ENCODE results near the gene LRRC58. TPM values are rescaled to one million over a fixed set of nuclear protein-coding genes. Genes with fewer than 3 reads are reported as not detected.

The LRRC58 gene
- total RNA-seq, 2 experiments from 2014 or later, result 24.1 to 30.2 TPM

DNA sequence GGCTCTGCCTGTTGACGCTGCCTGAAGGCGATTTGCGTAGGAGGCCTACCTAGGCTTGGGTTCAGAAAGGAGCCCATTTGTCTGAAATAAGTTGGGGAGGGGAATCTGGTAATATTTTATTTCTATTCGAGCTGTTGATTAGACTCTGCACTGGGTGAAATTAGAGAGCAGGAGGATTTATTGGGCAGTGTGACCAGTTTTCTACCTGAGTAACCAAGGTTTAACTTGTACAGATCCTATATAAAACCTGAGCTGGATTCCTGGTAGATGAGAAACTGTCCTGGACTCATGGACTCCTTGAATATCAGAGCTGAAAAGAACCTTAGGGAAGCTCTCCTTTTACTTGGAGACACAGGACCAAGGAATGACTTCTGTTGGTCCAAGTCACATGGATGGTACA, 44.5 kb downstream of the LRRC58 start:
- no peaks in the 10 kb centered on the region for H4K20me1 ChIP-seq (ENCODE audit: insufficient read depth, low read length)
- no TSS peak for BruUV-seq (replicated peaks)

DNA sequence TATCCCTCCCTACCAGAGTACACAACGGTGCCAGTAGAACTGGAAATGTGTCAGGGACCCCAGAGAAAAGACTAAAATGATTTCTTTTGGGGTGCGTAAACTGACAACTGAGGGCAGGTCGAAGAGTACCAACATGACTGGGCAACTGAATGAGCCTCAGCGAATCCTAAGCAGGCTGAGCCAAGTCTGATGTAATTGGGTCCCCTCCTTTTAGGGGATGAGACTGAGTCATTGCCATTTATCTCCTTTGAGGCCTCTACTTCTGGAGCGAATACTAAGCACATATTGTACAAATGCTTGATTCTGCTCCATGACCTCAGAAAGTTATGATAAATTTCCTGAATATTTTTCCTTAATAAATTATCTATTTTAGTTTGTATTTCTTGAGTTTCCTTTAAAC, 46.8 kb downstream of the LRRC58 start:
- TF ChIP-seq, protein P1, sequence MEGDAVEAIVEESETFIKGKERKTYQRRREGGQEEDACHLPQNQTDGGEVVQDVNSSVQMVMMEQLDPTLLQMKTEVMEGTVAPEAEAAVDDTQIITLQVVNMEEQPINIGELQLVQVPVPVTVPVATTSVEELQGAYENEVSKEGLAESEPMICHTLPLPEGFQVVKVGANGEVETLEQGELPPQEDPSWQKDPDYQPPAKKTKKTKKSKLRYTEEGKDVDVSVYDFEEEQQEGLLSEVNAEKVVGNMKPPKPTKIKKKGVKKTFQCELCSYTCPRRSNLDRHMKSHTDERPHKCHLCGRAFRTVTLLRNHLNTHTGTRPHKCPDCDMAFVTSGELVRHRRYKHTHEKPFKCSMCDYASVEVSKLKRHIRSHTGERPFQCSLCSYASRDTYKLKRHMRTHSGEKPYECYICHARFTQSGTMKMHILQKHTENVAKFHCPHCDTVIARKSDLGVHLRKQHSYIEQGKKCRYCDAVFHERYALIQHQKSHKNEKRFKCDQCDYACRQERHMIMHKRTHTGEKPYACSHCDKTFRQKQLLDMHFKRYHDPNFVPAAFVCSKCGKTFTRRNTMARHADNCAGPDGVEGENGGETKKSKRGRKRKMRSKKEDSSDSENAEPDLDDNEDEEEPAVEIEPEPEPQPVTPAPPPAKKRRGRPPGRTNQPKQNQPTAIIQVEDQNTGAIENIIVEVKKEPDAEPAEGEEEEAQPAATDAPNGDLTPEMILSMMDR (conservative IDR thresholded peaks at IDR 0.05; ENCODE audit: low read length), result no peak
- TF ChIP-seq EZH2phosphoT487 (IDR thresholded peaks at IDR 0.05; ENCODE audit: borderline replicate concordance, low read depth, low read length), result no peak
- Histone ChIP-seq H3K79me2 (ENCODE audit: insufficient read depth, low read depth, low read length) (no peaks in the 10 kb centered on the region), H2AFZ (ENCODE audit: low read length) (no peak overlapping the region), H3K4me2 (ENCODE audit: low read length) (no peak overlapping the region), H3K36me3 (ENCODE audit: insufficient read depth, low read length) (no peaks in the 10 kb centered on the region), H3K27ac (ENCODE audit: low read depth, low read length, poor library complexity, severe bottlenecking) (no peak overlapping the region), H3K4me1 (ENCODE audit: insufficient read depth, low read length, poor library complexity, severe bottlenecking) (no peaks in the 10 kb centered on the region), H3K4me3 (ENCODE audit: low read depth, low read length, poor library complexity, severe bottlenecking) (no peak overlapping the region), H4K20me1 (ENCODE audit: insufficient read depth, low read length) (no peaks in the 10 kb centered on the region), H3K9me3 (ENCODE audit: low read length) (no peaks in the 10 kb centered on the region), H3K9me2 (ENCODE audit: insufficient read depth, low read length) (no peaks in the 10 kb centered on the region)
- ChIA-PET CTCF (ENCODE audit: unreplicated experiment) (no interaction called here), POLR2A (no interaction called here)
- DNase-seq (ENCODE audit: low spot score), result no peak
- no TSS peak for BruUV-seq (replicated peaks)
- intact Hi-C loops (cut with micrococcal nuclease; ENCODE audit: unreplicated experiment), result no loop called here

More for the DNA sequence above, 44.5 kb downstream of the LRRC58 start:
- Histone ChIP-seq H3K79me2 (ENCODE audit: insufficient read depth, low read depth, low read length) (no peaks in the 10 kb centered on the region), H3K4me3 (ENCODE audit: low read depth, low read length, poor library complexity, severe bottlenecking) (no peak overlapping the region), H3K36me3 (ENCODE audit: insufficient read depth, low read length) (no peaks in the 10 kb centered on the region), H3K4me2 (ENCODE audit: low read length) (no peak overlapping the region), H3K27ac (ENCODE audit: low read depth, low read length, poor library complexity, severe bottlenecking) (no peak overlapping the region), H3K4me1 (ENCODE audit: insufficient read depth, low read length, poor library complexity, severe bottlenecking) (no peaks in the 10 kb centered on the region), H2AFZ (ENCODE audit: low read length) (no peak overlapping the region), H3K9me2 (ENCODE audit: insufficient read depth, low read length) (no peaks in the 10 kb centered on the region), H3K9me3 (ENCODE audit: low read length) (no peaks in the 10 kb centered on the region)
- POLR2A ChIA-PET, result no interaction called here
- TF ChIP-seq, protein P1 (conservative IDR thresholded peaks at IDR 0.05; ENCODE audit: low read length), result no peak
- no peak for TF ChIP-seq EZH2phosphoT487 (IDR thresholded peaks at IDR 0.05; ENCODE audit: borderline replicate concordance, low read depth, low read length)
- CTCF ChIA-PET (ENCODE audit: unreplicated experiment), result no interaction called here
- intact Hi-C loops (cut with micrococcal nuclease; ENCODE audit: unreplicated experiment), result no loop called here
- no peak for DNase-seq (ENCODE audit: low spot score)

DNA sequence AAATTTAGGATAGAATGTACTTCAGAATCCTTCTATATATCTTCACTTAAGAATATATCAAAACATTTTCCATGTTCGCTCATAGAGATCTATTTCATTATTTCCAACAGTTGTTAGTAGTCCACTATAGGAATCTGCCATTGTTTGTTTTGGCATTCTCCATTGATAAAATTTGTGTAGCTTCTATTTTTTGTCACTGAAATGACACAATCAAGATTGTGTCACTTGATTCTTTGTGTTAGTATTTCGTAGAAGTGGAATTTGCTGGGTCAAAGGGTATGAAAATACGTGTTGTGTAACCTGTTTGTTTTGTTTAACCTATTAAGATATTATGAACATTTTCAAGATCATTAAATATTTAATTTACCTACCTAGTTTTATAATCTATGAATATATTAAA, 48.2 kb downstream of the LRRC58 start:
- Histone ChIP-seq H3K9me3 (ENCODE audit: low read length) (no peaks in the 10 kb centered on the region), H3K9me2 (ENCODE audit: insufficient read depth, low read length) (no peaks in the 10 kb centered on the region), H2AFZ (ENCODE audit: low read length) (no peak overlapping the region), H3K4me2 (ENCODE audit: low read length) (no peak overlapping the region), H4K20me1 (ENCODE audit: insufficient read depth, low read length) (no peaks in the 10 kb centered on the region), H3K36me3 (ENCODE audit: insufficient read depth, low read length) (no peaks in the 10 kb centered on the region), H3K79me2 (ENCODE audit: insufficient read depth, low read depth, low read length) (no peaks in the 10 kb centered on the region), H3K27ac (ENCODE audit: low read depth, low read length, poor library complexity, severe bottlenecking) (no peak overlapping the region), H3K4me1 (ENCODE audit: insufficient read depth, low read length, poor library complexity, severe bottlenecking) (no peaks in the 10 kb centered on the region), H3K4me3 (ENCODE audit: low read depth, low read length, poor library complexity, severe bottlenecking) (no peak overlapping the region)
- TF ChIP-seq, protein P1 (conservative IDR thresholded peaks at IDR 0.05; ENCODE audit: low read length), result no peak
- no peak for TF ChIP-seq EZH2phosphoT487 (IDR thresholded peaks at IDR 0.05; ENCODE audit: borderline replicate concordance, low read depth, low read length)
- no peak for DNase-seq (ENCODE audit: low spot score)
- ChIA-PET POLR2A (no interaction called here), CTCF (ENCODE audit: unreplicated experiment) (no interaction called here)
- intact Hi-C loops (cut with micrococcal nuclease; ENCODE audit: unreplicated experiment), result no loop called here
- BruUV-seq (replicated peaks), result no TSS peak
